GM23338 (cell line): ENCODE data around the gene NT5DC2. TPM values are rescaled to one million over a fixed set of nuclear protein-coding genes. Genes with fewer than 3 reads are reported as not detected.

Source experiments
- ATAC-seq: fragments of 200-7000 bp; cut with Tn5 transposase; 3 replicates; pipeline ENCODE4 v1.9.1; 2020
- DNase-seq: peaks from one replicate; pipeline ENCODE4 v3.0.0-alpha.2; 2015; ENCODE audit warnings: low spot score
- H2AFZ ChIP-seq: fragments of 200-600 bp; sonication (generic); 2 replicates; pipeline ENCODE4 v1.8.0; 2016; ENCODE audit warnings: antibody characterized with exemption, mild to moderate bottlenecking, moderate library complexity
- H3F3A ChIP-seq: fragments of 200-600 bp; sonication (generic); replicated peaks from 2 replicates; pipeline ENCODE4 v1.8.0; 2017; ENCODE audit warnings: antibody characterized with exemption, mixed run types, low read depth
- H3K27ac ChIP-seq: fragments of 200-600 bp; sonication (generic); 2 replicates; pipeline ENCODE4 v1.6.1; 2016; ENCODE audit warnings: low read depth
- H3K27me3 ChIP-seq: fragments of 200-600 bp; sonication (generic); 2 replicates; pipeline ENCODE4 v1.8.0; 2016; ENCODE audit warnings: mild to moderate bottlenecking, mixed run types, moderate library complexity; ENCODE audit not compliant: insufficient read depth
- H3K36me3 ChIP-seq: fragments of 200-600 bp; sonication (generic); 2 replicates; pipeline ENCODE4 v1.8.0; 2016; ENCODE audit warnings: mild to moderate bottlenecking; ENCODE audit not compliant: insufficient read depth
- H3K4me1 ChIP-seq: fragments of 200-600 bp; sonication (generic); 2 replicates; pipeline ENCODE4 v1.8.0; 2016; ENCODE audit warnings: mild to moderate bottlenecking, moderate library complexity; ENCODE audit not compliant: insufficient read depth
- H3K4me2 ChIP-seq: fragments of 200-600 bp; sonication (generic); 2 replicates; pipeline ENCODE4 v1.7.1; 2017; ENCODE audit warnings: mixed run types
- H3K4me3 ChIP-seq: fragments of 200-600 bp; sonication (generic); 2 replicates; pipeline ENCODE4 v1.6.1; 2016; ENCODE audit warnings: mixed run types
- H3K79me2 ChIP-seq: fragments of 200-600 bp; sonication (generic); replicated peaks from 2 replicates; pipeline ENCODE4 v1.8.0; 2017; ENCODE audit warnings: mild to moderate bottlenecking; ENCODE audit not compliant: insufficient read depth
- H3K9me2 ChIP-seq: fragments of 200-600 bp; sonication (generic); 2 replicates; pipeline ENCODE4 v1.8.0; 2017; ENCODE audit not compliant: insufficient read depth
- H4K20me1 ChIP-seq: fragments of 200-600 bp; sonication (generic); replicated peaks from 2 replicates; pipeline ENCODE4 v1.8.0; 2017; ENCODE audit warnings: mild to moderate bottlenecking; ENCODE audit not compliant: insufficient read depth
- H3K27ac Mint-ChIP-seq: 2 replicates; pipeline ENCODE4 v1.8.0; 2020; ENCODE audit warnings: inconsistent platforms, mild to moderate bottlenecking, moderate library complexity, mixed read lengths
- H3K27me3 Mint-ChIP-seq: 3 replicates; pipeline ENCODE4 v1.8.0; 2022; ENCODE audit warnings: low read depth, mild to moderate bottlenecking, moderate library complexity, mixed read lengths, inconsistent platforms; ENCODE audit not compliant: insufficient read depth, poor library complexity
- H3K36me3 Mint-ChIP-seq: 3 replicates; pipeline ENCODE4 v1.8.0; 2021; ENCODE audit warnings: low read depth, mild to moderate bottlenecking, inconsistent platforms, moderate library complexity, mixed read lengths
- H3K4me1 Mint-ChIP-seq: 3 replicates; pipeline ENCODE4 v1.8.0; 2020; ENCODE audit warnings: mild to moderate bottlenecking, inconsistent platforms, mixed read lengths
- H3K4me3 Mint-ChIP-seq: 3 replicates; pipeline ENCODE4 v1.8.0; 2021; ENCODE audit warnings: moderate library complexity, mild to moderate bottlenecking, inconsistent platforms, mixed read lengths
- H3K9me3 Mint-ChIP-seq: 3 replicates; pipeline ENCODE4 v1.8.0; 2020; ENCODE audit warnings: moderate library complexity, mild to moderate bottlenecking, inconsistent platforms, mixed read lengths
- CREB1 ChIP-seq: fragments of 250-450 bp; sonication (Bioruptor Pico); IDR thresholded peaks from 2 replicates; pipeline ENCODE4 v1.5.0; 2020; ENCODE audit warnings: low read depth, mild to moderate bottlenecking, moderate library complexity
- CTCF ChIP-seq, 2 experiments: fragments of 200-600 bp in 1 of 2; sonication (generic) in 1 of 2; conservative IDR thresholded peaks; 2 replicates each; pipeline versions ENCODE4 v1.5.1 to v1.6.1; 2016 to 2017; ENCODE audit warnings: antibody characterized with exemption in 2 of 2, low read depth in 2 of 2, mild to moderate bottlenecking in 2 of 2, moderate library complexity in 1 of 2
- ETS1 ChIP-seq: IDR thresholded peaks from 2 replicates; pipeline ENCODE4 v1.6.1; 2016; ENCODE audit warnings: antibody characterized with exemption
- EZH2 ChIP-seq: fragments of 200-600 bp; sonication (generic); IDR thresholded peaks from one replicate; pipeline ENCODE4 v1.8.0; 2017; ENCODE audit warnings: antibody characterized with exemption, mild to moderate bottlenecking, low read depth; ENCODE audit not compliant: unreplicated experiment
- EZH2phosphoT487 ChIP-seq: fragments of 200-600 bp; sonication (generic); IDR thresholded peaks from one replicate; pipeline ENCODE4 v1.8.1; 2018; ENCODE audit warnings: antibody characterized with exemption; ENCODE audit not compliant: unreplicated experiment
- JUNB ChIP-seq: IDR thresholded peaks from one replicate; pipeline ENCODE4 v1.6.1; 2016; ENCODE audit warnings: antibody characterized with exemption; ENCODE audit not compliant: unreplicated experiment
- NANOG ChIP-seq: IDR thresholded peaks from 2 replicates; pipeline ENCODE4 v1.6.1; 2016; ENCODE audit warnings: antibody characterized with exemption, borderline replicate concordance
- REST ChIP-seq: IDR thresholded peaks from one replicate; pipeline ENCODE4 v1.6.1; 2018; ENCODE audit warnings: antibody characterized with exemption; ENCODE audit not compliant: unreplicated experiment
- STAT1 ChIP-seq: IDR thresholded peaks from one replicate; pipeline ENCODE4 v1.6.1; 2016; ENCODE audit warnings: antibody characterized with exemption; ENCODE audit not compliant: unreplicated experiment
- ZNF462 ChIP-seq: fragments of 250-450 bp; sonication (Bioruptor Pico); IDR thresholded peaks from 2 replicates; pipeline ENCODE4 v1.5.0; 2020; ENCODE audit warnings: mild to moderate bottlenecking, moderate library complexity
- polyA plus RNA-seq: library from polyadenylated mRNA; unstranded; fragments of >200 nt; fragmentation: Nextera tagmentation; extraction: Ambion mirVana; gene quantifications from 2 replicates; pipeline ENCODE4 v1.2.1, GENCODE V29; 2016
- total RNA-seq: library from RNA; depleted of rRNA; stranded (reverse); fragments of >200 nt; shearing (Covaris generic); gene quantifications from 2 replicates; pipeline ENCODE4 v1.2.3, GENCODE V29; 2014

Gene NT5DC2
- total and polyA plus RNA-seq, 2 experiments from 2014 or later = 269 to 324 TPM

- no peaks in the 10 kb centered on the region for H3K27me3 ChIP-seq
- H3K4me1 ChIP-seq = no peaks in the 10 kb centered on the region
- H3K9me2 ChIP-seq = no peaks in the 10 kb centered on the region
- no peaks in the 10 kb centered on the region for H3K36me3 ChIP-seq
- H3K9me3 Mint-ChIP-seq = no peaks in the 10 kb centered on the region
- no peak overlapping the region for H3K27ac ChIP-seq
- H3K36me3 Mint-ChIP-seq = peaks cover 13% of the 10 kb centered on the region
- no peak for ATAC-seq
- H3K4me2 ChIP-seq = no peak overlapping the region
- no peak for TF ChIP-seq CTCF (conservative IDR thresholded peaks at IDR 0.05; ENCODE audit: low read depth in 2 of 2)
- no peak for TF ChIP-seq STAT1
- TF ChIP-seq JUNB = no peak
- no peak for TF ChIP-seq EZH2
- no peak for TF ChIP-seq ZNF462
- no peak for TF ChIP-seq CREB1 (CRISPR knock-in tag)
- TF ChIP-seq REST = no peak
- no peak for TF ChIP-seq EZH2phosphoT487
- no peak for TF ChIP-seq ETS1
- TF ChIP-seq NANOG = no peak
- H3K4me3 ChIP-seq = no peak overlapping the region
- DNase-seq = no peak
- H4K20me1 ChIP-seq = no peaks in the 10 kb centered on the region
- H3K27me3 Mint-ChIP-seq = peaks cover 12% of the 10 kb centered on the region
- H3K4me3 Mint-ChIP-seq = no peak overlapping the region
- H3F3A ChIP-seq = no peaks in the 10 kb centered on the region
- no peaks in the 10 kb centered on the region for H3K79me2 ChIP-seq
- no peak overlapping the region; the same call in 1 of the 2 replicates for H2AFZ ChIP-seq
- H3K27ac Mint-ChIP-seq = no peak overlapping the region
- H3K4me1 Mint-ChIP-seq = peaks cover 8% of the 10 kb centered on the region; the same call in 2 of the 3 replicates
Measured at GRCh38 chr3:52495777-52496602, 37.7 kb downstream of the NT5DC2 start.
